Uterus (tissue), 2 donors: ENCODE measurements around the gene UBALD2.

Experiments used
- CTCF ChIP-seq, 4 experiments: fragments of 200-600 bp in 2 of 4; fragments of 450-650 bp in 2 of 4; sonication (generic) in 2 of 4; IDR thresholded peaks; one replicate each; pipeline ENCODE4 v1.5.1; 2016 to 2019; ENCODE audit warnings: antibody characterized with exemption in 4 of 4, mild to moderate bottlenecking in 2 of 4, moderate library complexity in 1 of 4
- POLR2A ChIP-seq, 2 donors: fragments of 450-650 bp; IDR thresholded peaks; one replicate each; pipeline ENCODE4 v1.6.1; 2016; ENCODE audit warnings: antibody characterized with exemption in 2 of 2, mild to moderate bottlenecking in 1 of 2, moderate library complexity in 1 of 2

GRCh38 chr17:76243826-76244679 is 21.1 kb upstream of the UBALD2 start:
- TF ChIP-seq POLR2A (IDR thresholded peaks at IDR 0.05) (no peak), CTCF (IDR thresholded peaks at IDR 0.05) (no peak)
